RKO (cell line): ENCODE results near the gene EVX1.

Experiments used
- DNase-seq: peaks from one replicate; pipeline ENCODE4 v3.0.0-alpha.2; 2016; ENCODE audit warnings: low spot score

EVX1 gene

DNA sequence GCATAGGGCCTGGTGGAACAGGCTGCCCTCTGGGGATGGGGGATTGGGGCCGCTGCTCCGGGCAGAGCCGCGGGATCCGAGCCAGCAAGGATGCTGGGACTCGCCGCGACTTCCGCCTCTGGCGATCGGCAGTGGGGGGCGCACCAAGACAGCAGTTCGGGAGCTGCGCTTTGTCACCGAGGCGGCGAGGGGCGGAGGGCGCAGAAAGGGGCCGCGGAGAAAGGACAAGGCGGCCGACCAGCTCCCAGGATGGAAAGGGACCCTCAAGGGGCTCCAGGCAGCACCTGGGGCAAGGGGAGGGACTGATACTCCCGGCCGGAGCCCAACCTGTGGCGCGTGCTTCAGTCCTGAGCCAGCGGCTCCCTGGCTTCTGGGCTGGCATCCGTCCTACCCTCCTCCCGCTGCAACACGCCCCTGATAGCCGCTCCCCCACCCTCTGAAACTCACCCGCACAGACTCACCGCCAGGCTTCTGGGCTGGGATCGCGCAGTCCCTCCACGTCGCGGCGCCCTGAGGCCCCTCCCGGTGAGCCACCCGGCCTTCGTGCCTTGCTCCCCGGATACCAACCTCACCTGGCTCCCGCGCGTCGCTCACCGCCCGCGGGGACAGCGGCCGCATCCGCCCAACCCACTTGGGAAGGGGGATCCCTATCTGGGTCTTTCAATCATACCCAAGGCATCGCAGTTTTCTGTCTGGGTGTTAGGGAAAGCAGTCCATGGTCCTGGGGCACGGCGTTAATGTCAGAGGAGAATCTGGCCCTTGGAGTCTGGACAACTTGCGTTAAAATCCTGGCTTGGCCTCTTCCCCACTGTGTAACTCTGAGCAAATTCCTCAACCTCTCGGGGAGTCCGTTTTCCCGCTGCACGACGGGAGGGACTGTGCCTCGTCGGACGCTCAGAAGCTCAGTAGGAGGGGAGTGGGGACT, 7.0 kb upstream of the EVX1 start:
- DNase-seq: peak; percentile 65

DNA sequence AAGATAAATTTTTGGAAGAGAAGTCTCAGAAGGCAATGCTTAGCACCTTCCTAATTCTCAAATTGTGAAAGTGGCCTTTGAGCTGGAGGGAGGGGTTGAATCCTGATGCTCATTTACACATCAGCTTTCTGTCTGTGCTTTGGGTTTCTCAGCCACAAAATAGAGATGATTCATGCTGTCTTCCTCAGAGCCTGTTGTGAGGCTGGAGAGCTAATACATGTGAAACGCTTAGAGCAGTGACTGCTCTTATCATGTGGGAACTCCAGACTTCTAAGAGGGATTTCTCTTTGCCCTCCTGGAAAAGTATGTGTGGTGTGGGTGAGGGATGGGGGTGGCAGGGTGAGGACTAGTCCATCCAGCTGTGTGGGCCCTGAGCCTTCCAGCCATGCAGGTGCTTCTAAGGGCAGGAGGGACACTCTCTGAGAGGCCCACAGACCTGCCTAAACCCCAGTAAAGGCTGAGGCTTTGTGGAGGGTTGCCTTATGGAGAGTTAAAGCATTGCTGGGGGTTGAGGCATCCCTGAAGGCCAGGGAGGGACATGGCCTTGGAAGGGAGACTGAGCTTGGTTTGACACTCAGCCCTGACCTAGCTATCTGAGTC, 4.8 kb upstream of the EVX1 start:
- DNase-seq: peak; percentile 27

DNA sequence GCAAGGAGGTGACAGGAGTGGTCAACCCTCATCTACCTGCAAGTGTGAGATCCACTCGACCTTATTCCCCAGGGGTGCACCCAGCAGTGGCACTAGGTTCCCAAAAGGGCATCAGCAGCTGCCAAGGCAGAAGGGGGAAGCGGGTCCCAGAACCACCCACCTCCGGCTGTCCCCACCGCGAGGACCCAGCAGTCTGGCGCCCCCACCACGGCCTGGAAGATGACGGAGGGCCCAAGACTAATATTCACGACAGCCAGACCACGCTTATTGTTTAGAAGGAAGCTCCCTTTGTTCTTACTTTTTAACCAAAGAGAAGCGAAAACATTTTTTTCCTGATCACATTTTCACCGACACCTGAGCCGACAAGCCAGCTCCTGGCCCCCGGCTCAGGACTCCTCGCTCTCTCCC, 3.6 kb upstream of the EVX1 start:
- DNase-seq: no peak

DNA sequence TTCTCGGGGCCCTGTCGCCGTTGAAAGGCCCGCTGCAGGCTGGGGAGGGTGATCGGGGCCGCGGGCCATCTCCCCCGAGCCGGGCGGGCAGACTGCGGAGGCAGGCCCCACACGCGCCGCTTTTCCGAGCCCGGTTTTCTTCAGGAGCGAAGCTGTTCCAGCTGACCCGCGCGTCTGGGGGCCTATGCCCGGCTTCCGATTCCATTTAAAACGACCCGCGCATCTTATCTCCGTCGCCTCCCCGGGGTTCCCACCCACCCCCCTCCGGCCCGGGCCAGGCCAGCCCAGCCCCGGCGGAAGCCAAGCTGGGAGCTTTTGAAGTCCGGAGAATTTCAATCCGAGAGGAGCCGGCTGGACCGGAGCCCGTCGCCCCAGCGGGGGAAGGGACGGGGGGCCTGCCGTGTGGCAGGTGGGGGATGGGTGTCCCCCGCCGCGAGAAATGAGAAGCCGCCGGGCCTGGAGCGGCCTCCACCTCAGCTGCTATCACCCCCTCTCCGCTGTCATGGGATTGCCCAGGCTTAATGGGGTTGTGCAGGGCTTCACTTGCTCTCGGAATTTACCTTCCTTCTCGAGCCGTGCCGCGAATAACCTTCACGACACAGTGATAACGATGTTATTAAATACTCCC, 3.1 kb upstream of the EVX1 start:
- DNase-seq: no peak

DNA sequence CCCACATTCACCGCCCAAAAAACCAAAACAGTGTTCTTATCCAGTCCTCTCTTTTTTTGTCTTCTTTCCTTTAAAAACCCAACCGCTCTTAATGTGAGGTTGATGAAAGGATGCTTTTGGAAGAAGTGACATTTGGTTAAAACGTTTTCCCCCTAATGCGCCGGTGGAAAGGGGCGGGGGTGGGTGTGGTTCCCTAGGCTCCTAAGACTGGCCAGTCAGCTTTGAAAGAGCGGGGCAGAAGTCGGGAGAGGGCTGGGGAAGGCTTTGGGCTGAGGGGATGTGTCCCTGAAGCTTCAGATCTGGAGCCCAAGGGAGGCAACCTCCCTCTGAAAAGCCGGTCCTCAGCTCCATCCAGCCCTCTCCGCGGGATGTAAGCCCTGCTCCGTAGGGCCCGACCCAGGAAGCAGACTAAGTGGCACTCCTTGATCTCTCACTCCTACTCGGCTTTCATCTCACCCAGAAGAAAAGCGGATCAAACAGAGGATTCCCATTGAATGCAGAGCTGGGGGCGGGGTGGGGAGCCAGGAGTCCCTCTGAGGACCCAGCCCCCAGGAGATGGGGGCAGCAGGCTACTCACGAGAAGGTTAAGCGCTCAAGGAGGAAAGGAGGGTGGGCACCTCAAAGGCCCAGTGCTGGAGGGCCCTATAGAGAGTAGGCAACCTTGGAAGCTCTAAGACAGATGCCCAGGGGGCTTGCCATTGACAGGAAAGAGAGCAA, 2.4 kb upstream of the EVX1 start:
- no peak for DNase-seq

DNA sequence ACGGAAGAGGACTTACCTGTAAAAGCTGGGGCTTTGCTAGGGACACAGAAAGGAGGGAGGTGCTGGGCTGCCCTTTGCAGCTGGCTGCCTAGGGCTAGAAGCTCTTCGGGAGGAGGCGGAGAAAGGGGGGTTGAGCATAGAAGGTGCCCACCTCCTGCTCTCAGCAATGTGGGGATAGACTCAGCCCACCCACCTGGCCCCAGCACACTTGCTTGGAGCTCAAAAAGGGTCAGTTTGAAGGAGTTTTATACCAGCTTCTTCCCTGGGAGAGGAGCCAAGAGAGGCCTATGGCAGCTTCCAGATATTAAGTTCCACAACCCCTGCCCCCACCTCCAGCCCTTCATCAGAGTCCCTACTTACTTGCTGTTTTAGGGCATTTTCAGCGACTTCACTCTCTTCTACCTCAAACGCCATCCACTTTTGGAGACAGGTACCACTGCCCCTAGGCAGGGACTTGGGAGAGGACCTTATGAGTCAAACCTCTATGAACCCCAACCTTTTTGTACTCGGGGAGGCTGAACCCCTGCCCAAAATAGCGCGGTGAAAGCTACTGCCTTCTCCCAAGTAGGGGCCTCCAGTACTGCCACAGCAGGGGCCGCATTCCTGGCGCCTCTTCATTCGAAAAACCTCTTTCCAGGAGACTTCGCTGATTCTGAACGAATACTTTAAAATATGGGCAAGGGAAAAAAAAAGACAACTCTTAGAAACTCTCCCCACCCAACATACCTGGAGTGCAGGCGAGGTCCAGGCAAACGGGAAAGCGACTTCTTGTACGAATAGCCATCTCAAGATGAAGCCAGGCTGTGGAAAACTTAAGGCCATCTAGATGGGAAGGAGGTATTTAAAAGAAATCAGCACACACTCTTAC, 1.2 kb upstream of the EVX1 start:
- no peak for DNase-seq

DNA sequence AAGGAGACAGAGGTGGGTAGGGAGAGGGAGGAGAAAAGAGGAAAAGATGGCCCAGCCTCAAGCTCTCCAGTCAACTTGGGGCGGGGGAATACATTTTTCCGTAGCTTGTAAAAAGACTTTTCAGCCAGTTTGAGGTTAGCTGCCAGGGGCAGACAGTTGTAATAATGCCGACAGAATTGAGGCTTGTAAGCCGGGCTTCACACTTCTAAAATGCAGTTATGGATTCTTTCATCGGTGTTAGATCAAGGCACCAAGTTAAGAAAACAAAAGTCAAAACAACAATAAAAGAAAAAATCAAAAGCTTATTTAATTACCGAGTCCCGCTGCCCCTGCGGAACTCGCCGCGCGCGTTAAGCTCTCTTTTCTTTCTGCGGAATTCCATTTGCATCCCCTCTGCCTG, 448 bp upstream of the EVX1 start:
- DNase-seq: no peak

DNA sequence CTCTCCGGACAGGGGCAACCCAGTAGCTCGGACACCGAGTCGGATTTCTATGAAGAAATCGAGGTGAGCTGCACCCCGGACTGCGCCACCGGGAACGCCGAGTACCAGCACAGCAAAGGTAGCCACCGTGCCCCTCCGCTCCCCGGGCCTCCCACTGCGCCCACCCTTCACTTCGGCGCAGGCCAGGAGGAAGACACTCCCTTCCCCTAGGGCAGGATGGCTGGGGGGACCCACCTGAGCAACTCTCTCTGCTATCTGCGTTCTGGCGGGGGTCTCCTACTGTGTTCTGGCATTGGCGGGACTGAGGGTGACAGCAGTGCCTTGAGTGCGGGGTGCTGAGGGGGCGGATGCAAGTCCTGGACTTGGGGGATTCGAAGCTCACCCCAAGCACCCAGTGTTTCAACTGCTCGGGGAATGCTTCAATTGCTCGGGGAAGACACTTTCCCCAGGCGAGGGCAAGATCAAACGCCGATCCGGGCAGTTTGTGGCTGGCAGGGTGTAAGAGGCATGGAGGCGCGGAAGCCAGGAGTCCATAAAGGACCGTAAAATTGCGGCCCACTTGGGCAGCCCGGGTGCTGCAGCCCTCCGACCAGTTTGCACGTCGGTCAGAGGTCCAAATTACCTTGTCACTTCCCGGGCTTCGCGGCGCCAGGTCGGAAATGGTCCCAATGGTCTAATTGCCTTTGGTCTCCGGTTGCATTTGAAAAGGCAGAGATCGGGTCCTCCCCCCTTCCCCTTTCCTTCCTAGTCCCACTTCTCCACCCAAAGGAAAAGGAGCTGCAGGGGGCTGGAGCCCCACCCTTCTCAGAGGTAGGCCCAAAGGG, 950 bp downstream of the EVX1 start:
- no peak for DNase-seq

DNA sequence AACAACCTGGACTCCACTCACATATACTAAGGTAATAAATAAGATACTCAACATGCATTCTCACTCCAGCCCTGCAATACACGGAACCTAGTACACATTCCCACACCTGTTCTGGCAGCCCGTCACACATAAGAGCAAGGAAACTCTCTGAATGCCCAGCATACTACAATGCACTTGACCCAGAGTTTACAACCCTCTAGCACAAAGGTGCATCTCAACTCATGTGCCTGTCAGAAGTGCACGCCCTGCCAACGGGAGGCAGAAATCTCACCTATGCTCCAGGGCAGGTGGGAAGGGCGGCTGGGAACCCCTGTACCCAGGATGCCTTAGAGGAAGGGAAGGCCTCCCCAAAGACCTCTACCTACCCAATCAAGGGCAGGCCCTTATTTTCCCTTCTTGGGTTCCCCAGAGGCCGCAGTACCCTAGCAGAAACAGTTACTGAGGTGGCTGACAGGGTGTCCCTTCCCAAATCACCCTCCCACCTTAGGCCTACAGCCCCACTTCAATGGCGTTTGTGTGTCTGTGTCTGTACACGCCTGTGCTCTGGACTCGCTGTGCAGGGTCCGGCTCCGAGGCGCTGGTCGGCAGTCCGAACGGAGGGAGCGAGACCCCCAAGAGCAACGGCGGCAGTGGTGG, 2.0 kb downstream of the EVX1 start:
- DNase-seq: no peak

DNA sequence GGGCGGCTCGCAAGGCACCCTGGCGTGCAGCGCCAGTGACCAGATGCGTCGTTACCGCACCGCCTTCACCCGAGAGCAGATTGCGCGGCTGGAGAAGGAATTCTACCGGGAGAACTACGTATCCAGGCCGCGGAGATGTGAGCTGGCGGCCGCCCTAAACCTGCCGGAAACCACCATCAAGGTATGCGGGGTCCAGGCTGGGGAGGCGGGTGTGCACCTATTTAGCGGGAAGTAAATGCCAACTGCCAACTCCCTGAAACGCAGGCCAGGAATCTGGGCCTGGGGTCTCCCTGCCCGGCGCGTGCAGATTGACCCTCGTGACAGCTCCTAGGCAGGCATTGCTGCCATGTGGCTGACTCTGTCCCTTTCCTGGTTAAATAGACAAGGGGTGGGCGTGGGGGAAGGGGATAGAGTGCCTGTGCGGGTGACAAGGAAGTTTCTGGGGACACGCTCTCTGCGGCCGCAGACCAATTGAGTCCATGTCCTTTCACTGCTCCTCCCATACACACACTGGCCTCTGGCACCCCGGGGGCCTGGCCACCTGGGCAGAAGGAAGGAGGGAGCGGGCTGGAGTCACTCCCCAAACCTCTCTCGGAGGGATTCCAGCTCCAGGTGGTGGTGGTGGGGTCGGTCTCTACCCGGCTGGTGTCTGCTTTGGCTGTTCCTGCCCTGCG, 2.7 kb downstream of the EVX1 start:
- no peak for DNase-seq

DNA sequence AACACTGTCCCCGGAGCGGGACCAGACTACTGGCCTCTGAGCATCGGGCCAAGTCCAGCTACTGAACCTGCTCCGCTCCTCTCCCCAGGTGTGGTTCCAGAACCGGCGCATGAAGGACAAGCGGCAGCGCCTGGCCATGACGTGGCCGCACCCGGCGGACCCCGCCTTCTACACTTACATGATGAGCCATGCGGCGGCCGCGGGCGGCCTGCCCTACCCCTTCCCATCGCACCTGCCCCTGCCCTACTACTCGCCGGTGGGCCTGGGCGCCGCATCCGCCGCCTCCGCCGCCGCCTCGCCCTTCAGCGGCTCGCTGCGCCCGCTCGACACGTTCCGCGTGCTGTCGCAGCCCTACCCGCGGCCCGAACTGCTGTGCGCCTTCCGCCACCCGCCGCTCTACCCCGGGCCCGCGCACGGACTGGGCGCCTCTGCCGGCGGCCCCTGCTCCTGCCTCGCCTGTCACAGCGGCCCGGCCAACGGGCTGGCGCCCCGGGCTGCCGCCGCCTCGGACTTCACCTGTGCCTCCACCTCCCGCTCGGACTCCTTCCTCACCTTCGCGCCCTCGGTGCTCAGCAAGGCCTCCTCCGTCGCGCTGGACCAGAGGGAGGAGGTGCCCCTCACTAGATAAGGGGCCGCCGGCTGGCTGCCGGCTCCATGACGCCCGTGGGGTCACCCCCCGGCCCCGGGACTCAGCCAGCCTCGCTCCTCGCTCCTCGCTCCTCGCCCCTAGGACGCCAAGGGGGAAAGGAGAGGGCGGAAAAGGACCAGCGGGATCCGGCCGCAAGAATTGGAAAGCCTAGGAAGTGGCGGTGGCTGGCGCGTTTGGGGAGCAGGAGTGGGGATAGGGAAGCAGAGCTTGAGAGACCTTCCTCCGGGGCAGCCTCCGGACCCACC, 3.4 kb downstream of the EVX1 start:
- DNase-seq: no peak

DNA sequence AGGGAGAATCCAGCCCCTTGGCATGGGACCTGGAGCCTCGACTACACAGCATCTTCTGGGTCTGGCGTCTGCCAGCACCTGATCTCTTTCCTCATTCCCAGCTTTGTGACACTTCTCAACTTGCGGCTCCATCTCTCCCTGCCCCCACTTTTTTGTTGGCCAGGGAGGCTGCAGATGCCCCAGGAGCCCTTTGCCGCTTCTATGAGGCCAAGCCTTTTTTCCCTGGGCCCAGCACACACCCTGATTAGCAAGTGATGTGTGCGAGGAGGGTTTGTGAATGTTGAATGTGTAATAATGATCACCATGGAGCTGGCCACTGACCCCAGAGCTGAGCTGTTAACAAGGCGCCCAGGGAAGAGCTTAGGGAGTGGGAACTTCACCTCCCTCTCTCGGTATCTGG, 4.4 kb downstream of the EVX1 start:
- DNase-seq: no peak

DNA sequence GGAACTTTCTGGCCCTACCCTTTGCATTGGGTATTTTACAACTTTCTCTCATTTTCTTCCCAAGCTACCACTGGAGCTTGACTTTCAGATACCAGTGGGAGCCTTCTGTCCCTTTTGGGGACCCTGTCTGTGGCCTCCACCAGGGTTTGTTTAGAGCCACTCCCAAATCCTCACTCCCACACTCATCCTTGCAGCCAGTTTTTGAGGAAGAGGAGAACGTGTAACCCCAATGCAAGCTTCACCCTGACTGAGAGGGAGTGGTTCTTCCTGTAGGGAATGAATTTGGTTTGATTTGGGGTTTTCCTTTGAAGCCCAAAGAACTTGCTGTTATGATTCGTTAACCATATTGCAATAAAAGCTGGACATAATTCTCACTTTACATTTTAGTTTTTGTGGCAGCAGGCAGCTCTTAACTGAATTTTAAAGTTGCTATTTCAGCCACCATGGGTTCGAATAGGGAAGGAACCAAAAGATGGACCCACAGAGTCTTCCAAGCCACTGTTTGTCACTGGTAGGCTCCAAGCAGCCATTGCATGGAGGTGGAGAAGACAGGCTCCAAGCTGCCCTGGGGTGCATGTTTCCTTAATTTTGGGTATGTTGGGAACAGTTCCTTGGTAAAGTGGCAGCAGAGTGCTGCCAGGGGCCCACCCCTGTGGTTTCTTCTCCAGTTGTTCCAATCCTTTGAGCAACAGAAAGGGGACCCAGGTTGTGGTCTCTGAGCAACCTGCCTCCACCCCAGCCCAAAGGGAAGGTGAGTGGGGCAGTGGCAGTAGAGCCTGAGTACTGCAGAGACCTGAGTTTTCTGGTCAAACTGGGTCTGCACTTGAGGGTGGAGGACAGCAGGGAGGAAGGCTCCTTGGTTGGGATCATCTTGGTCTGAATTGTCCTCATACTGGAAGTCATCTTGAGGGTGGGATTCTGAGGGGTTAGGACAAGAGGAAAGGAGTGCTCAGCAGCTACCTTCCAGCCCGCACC, 5.1 kb downstream of the EVX1 start:
- DNase-seq: no peak

DNA sequence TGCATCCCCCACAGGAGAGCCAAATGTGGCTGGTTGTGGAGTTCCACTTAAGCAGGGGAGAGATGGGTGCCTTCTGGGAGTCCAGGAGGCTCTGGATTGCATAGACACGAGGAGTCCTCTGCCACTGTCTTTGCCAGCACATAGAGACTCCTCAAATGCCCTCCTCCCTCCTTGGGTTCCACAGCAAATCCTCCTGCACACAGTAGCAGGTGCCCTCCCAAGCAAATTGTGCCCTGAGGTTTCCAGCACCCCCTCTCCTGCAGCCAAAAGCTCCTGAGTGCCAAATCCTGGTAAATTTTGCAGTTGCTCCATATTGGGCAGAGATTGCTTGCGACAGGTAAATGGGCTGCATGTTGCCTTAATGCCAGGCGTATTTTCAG, 5.8 kb downstream of the EVX1 start:
- DNase-seq: no peak

DNA sequence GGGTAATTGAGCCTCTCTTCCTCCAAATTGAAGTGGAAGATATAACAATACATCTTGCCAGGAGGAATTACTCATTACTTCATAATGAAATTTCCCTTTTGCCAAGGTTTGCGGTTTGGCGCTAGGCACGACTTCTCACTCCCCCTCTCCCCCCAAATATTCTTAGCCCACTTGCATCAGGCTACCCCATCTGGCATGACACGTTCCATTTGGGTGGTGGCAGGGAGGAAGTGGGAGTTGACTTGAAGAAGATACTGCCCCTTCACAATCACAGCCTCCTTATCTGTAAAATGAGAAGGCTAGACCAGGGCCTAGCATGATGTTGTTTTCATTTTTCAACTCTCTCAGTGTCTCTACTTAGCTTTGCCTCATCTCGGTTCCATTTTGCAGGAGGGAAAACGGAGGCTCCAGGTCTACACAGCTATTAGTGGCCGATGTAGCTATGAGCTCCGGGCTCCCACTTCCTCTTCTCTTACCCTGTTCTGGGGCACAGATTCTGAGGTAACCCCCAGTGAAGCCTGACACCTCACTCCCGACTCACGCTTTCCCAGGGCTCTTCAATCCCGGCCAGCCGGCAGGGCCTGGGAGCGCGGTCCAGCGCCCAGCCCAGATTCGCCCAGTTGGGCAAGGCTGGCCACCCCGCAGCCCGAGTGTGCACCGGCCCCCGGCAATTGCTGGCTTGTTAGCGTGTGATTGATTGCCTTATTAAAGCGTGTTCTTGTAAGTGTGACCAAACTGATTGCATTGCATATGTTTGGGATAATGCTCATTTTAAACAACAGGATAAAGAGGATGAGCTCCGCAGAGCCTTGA, 6.5 kb downstream of the EVX1 start:
- DNase-seq: no peak

DNA sequence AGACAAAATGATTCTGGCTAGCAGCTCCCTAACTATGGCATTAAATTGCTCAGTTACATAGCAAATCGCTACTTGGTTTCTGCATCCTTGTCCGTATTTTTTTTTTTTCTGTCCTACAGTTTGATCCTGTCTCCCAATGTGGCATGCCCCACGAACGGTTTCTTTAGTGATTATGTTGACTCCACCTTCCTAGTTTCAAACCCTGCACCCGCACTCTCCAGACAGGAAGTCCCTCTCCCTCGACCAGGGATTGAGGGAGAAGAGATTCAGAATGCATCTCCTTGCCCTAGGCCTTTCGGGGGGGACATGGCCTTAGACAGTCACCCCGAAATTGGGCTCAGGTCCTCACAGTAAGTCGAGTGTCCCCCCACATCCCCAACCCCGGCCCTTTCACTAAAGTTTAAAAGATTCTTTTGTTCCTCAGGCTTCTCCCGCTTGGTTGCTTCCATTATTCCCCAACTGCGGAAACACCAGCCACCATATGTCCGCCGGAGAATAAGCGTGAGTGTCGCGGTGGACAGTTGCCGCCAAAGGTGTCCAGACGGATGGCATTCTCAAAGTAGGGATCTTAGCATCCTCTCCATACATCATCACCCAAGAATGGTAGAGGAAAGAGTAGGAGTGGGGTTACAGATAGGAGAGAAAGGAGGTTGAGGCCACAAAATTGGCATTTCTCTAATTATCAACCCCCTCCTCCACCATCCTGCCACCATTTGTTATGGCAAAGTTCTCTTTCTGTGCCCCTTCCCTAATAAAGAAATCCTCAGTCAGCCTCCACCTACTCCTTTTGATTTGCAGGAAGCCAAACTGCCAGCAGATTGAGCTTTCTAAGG, 7.3 kb downstream of the EVX1 start:
- DNase-seq: no peak
